HG03558 (cell line): ENCODE measurements around the gene TMEM132D.
"Not testable (repeated sequence)": the region's sequence is repeated elsewhere in the genome, so short reads cannot be mapped to it uniquely, and the experiment has no call there.

Experiments used
- ATAC-seq: cut with Tn5 transposase; IDR thresholded peaks from one replicate; pipeline ENCODE4 v1.9.1; 2021; ENCODE audit warnings: moderate number of reproducible peaks; ENCODE audit not compliant: unreplicated experiment; ENCODE audit errors: extremely low read depth

Gene TMEM132D

GRCh38 chr12:129052373-129052772 is 851.5 kb downstream of the TMEM132D start:
- ATAC-seq, result no peak

- ATAC-seq, result no peak
Measured at GRCh38 chr12:129049917-129050316, 853.9 kb downstream of the TMEM132D start.

GRCh38 chr12:129043334-129043733 is 860.5 kb downstream of the TMEM132D start:
- ATAC-seq, result not testable (repeated sequence)

- no peak for ATAC-seq
Measured at GRCh38 chr12:129036135-129036534, 867.7 kb downstream of the TMEM132D start.

GRCh38 chr12:129034558-129035289 is 869.1 kb downstream of the TMEM132D start:
- ATAC-seq, result no peak

GRCh38 chr12:129028844-129029243 is 875.0 kb downstream of the TMEM132D start:
- ATAC-seq, result no peak

- ATAC-seq, result no peak
Measured at GRCh38 chr12:129025055-129025454, 878.8 kb downstream of the TMEM132D start.
